WTC11 (cell line): ENCODE measurements around the gene ABCC2. TPM values are rescaled to one million over a fixed set of nuclear protein-coding genes. Genes with fewer than 3 reads are reported as not detected.

Source experiments
- ATAC-seq: fragments of 200-7000 bp; cut with Tn5 transposase; 2 replicates; pipeline ENCODE4 v1.10.0; 2021; ENCODE audit warnings: mild to moderate bottlenecking, moderate library complexity
- CTCF ChIA-PET: fragments of 300-600 bp; sonication (Branson Sonifier 250); formaldehyde crosslinking; loops from one replicate; lab custom pipeline; 2021; ENCODE audit warnings: antibody characterized with exemption; lab: Charles Lee
- POLR2A ChIA-PET: fragments of 350-600 bp; sonication (Branson Sonifier 250); formaldehyde crosslinking; loops from one replicate; lab custom pipeline; 2021; ENCODE audit warnings: antibody characterized with exemption; lab: Charles Lee
- DNase-seq: peaks from one replicate; pipeline ENCODE4 v3.0.0; 2021; ENCODE audit warnings: low spot score
- H3K27ac Mint-ChIP-seq: 2 replicates; pipeline ENCODE4 v1.8.0; 2021; ENCODE audit warnings: mixed read lengths
- H3K27me3 Mint-ChIP-seq: 2 replicates; pipeline ENCODE4 v1.8.0; 2021; ENCODE audit warnings: low read depth, mild to moderate bottlenecking, moderate library complexity, mixed read lengths
- H3K36me3 Mint-ChIP-seq: 2 replicates; pipeline ENCODE4 v1.8.0; 2021; ENCODE audit warnings: mixed read lengths
- H3K4me1 Mint-ChIP-seq: 2 replicates; pipeline ENCODE4 v1.8.0; 2022; ENCODE audit warnings: mixed read lengths
- H3K4me3 Mint-ChIP-seq: 2 replicates; pipeline ENCODE4 v1.8.0; 2021; ENCODE audit warnings: mild to moderate bottlenecking, moderate library complexity, mixed read lengths
- H3K9me3 Mint-ChIP-seq: 2 replicates; pipeline ENCODE4 v1.8.0; 2021; ENCODE audit warnings: mixed read lengths
- CREM ChIP-seq: sonication (generic); formaldehyde crosslinking; IDR thresholded peaks from 2 replicates; pipeline ENCODE4 v1.8.1; 2022; ENCODE audit warnings: mild to moderate bottlenecking, missing genetic modification reagents, moderate library complexity
- ETV6 ChIP-seq: sonication (generic); formaldehyde crosslinking; IDR thresholded peaks from 2 replicates; pipeline ENCODE4 v1.8.1; 2022; ENCODE audit warnings: mild to moderate bottlenecking, missing genetic modification reagents
- MXD4 ChIP-seq: fragments of 250-450 bp; sonication (Bioruptor Pico); IDR thresholded peaks from 2 replicates; pipeline ENCODE4 v1.8.0; 2021; ENCODE audit warnings: mild to moderate bottlenecking, moderate library complexity, borderline replicate concordance
- TEAD1 ChIP-seq: sonication (generic); formaldehyde crosslinking; IDR thresholded peaks from 2 replicates; pipeline ENCODE4 v1.8.0; 2022; ENCODE audit warnings: mild to moderate bottlenecking, missing genetic modification reagents
- total RNA-seq: library from RNA; stranded (reverse); gene quantifications from 3 replicates; pipeline ENCODE4 v1.2.3, GENCODE V29; 2021
- TF ChIP-seq, protein P1 (sequence below): sonication (generic); formaldehyde crosslinking; IDR thresholded peaks from 2 replicates; pipeline ENCODE4 v1.8.1; 2022; ENCODE audit warnings: low read depth, mild to moderate bottlenecking, moderate library complexity, missing genetic modification reagents, borderline replicate concordance
- TF ChIP-seq, protein P2 (sequence below): sonication (generic); formaldehyde crosslinking; IDR thresholded peaks from 2 replicates; pipeline ENCODE4 v1.8.0; 2023; ENCODE audit warnings: mild to moderate bottlenecking, missing genetic modification reagents
- TF ChIP-seq, protein P3 (sequence below): sonication (generic); formaldehyde crosslinking; IDR thresholded peaks from 2 replicates; pipeline ENCODE4 v1.8.1; 2022; ENCODE audit warnings: low read depth, missing genetic modification reagents, borderline replicate concordance
- TF ChIP-seq, protein P4 (sequence below): sonication (generic); formaldehyde crosslinking; IDR thresholded peaks from 2 replicates; pipeline ENCODE4 v1.8.0; 2022; ENCODE audit warnings: missing genetic modification reagents
- TF ChIP-seq, protein P5 (sequence below): sonication (generic); formaldehyde crosslinking; IDR thresholded peaks from 2 replicates; pipeline ENCODE4 v1.8.1; 2023; ENCODE audit warnings: mild to moderate bottlenecking, moderate library complexity, missing genetic modification reagents
- TF ChIP-seq, protein P6 (sequence below): sonication (generic); formaldehyde crosslinking; IDR thresholded peaks from 2 replicates; pipeline ENCODE4 v1.8.0; 2022; ENCODE audit warnings: mild to moderate bottlenecking, missing genetic modification reagents
- TF ChIP-seq, protein P7 (sequence below): fragments of 250-450 bp; sonication (Bioruptor Pico); conservative IDR thresholded peaks from 2 replicates; pipeline ENCODE4 v1.9.0; 2021; ENCODE audit warnings: mild to moderate bottlenecking

ABCC2 gene
- total RNA-seq, 1 experiment from 2014 or later: 0.87 TPM

DNA sequence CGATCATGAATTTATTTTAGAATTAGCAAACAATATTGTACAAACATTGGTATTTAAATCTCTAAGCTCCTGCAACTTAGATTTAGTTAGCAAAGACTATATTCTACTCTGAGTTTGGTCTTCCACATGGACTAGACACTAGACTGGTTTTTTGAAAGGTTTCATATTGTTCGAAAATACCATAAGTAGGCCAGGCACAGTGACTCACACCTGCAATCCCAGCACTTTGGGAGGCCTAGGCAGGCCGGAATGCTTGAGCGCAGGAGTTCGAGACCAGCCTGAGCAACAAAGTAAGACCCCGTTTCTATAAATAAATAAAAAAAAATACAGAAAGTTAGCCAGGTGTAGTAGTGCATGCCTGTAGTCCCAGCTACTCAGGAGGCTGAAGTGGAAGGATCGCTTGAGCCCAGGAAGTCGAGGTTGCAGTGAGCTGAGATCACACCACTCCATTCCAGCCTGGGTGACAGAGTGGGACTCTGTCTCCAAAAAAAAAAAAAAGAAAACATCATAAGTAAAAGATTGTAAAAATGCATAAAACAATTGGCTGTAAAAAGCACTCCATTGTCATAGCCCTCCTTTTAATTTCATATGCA, 73.1 kb downstream of the ABCC2 start:
- no peaks in the 10 kb centered on the region for H3K36me3 Mint-ChIP-seq
- H3K9me3 Mint-ChIP-seq: no peaks in the 10 kb centered on the region
- no peak for DNase-seq
- TF ChIP-seq, protein P1, sequence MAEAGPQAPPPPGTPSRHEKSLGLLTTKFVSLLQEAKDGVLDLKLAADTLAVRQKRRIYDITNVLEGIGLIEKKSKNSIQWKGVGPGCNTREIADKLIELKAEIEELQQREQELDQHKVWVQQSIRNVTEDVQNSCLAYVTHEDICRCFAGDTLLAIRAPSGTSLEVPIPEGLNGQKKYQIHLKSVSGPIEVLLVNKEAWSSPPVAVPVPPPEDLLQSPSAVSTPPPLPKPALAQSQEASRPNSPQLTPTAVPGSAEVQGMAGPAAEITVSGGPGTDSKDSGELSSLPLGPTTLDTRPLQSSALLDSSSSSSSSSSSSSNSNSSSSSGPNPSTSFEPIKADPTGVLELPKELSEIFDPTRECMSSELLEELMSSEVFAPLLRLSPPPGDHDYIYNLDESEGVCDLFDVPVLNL: no peak
- no peak for TF ChIP-seq MXD4
- TF ChIP-seq, protein P2, sequence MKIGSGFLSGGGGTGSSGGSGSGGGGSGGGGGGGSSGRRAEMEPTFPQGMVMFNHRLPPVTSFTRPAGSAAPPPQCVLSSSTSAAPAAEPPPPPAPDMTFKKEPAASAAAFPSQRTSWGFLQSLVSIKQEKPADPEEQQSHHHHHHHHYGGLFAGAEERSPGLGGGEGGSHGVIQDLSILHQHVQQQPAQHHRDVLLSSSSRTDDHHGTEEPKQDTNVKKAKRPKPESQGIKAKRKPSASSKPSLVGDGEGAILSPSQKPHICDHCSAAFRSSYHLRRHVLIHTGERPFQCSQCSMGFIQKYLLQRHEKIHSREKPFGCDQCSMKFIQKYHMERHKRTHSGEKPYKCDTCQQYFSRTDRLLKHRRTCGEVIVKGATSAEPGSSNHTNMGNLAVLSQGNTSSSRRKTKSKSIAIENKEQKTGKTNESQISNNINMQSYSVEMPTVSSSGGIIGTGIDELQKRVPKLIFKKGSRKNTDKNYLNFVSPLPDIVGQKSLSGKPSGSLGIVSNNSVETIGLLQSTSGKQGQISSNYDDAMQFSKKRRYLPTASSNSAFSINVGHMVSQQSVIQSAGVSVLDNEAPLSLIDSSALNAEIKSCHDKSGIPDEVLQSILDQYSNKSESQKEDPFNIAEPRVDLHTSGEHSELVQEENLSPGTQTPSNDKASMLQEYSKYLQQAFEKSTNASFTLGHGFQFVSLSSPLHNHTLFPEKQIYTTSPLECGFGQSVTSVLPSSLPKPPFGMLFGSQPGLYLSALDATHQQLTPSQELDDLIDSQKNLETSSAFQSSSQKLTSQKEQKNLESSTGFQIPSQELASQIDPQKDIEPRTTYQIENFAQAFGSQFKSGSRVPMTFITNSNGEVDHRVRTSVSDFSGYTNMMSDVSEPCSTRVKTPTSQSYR: no peak
- TF ChIP-seq TEAD1: no peak
- TF ChIP-seq, protein P3, sequence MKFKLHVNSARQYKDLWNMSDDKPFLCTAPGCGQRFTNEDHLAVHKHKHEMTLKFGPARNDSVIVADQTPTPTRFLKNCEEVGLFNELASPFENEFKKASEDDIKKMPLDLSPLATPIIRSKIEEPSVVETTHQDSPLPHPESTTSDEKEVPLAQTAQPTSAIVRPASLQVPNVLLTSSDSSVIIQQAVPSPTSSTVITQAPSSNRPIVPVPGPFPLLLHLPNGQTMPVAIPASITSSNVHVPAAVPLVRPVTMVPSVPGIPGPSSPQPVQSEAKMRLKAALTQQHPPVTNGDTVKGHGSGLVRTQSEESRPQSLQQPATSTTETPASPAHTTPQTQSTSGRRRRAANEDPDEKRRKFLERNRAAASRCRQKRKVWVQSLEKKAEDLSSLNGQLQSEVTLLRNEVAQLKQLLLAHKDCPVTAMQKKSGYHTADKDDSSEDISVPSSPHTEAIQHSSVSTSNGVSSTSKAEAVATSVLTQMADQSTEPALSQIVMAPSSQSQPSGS: no peak
- peaks cover 2% of the 10 kb centered on the region; the same call in 1 of the 2 replicates for H3K27me3 Mint-ChIP-seq
- POLR2A ChIA-PET: no interaction called here
- no peak overlapping the region for H3K27ac Mint-ChIP-seq
- H3K4me3 Mint-ChIP-seq: no peak overlapping the region
- CTCF ChIA-PET: interaction anchor here (0.6 to 1.9 kb wide), 3 partner anchors 9 to 190 kb away, joined by 5 to 14 read pairs (median 7); no protein-coding TSS in a partner anchor
- peaks cover 45% of the 10 kb centered on the region for H3K4me1 Mint-ChIP-seq
- no peak for ATAC-seq

DNA sequence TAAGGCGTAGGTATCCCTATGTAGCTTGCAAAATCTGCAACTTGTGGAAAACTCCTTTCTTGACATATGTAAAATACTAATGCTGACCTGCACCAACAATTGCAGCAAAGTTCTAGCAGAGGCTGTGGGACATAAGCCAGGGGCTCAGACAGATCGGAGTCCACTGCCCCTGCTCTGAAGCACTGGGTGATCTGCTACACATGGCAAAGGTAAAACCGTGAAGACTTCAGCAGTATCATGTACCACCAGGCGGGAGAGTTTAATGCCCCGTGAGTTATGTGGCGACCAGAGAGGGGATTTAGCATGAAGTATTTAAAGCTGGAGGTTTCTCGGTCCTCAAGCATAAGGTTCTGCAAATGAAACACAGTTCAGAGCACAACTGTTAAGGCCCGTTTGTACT, 76.4 kb downstream of the ABCC2 start:
- Mint-ChIP-seq H3K9me3 (no peaks in the 10 kb centered on the region), H3K4me1 (peaks cover 20% of the 10 kb centered on the region), H3K27me3 (peaks cover 2% of the 10 kb centered on the region; the same call in 1 of the 2 replicates), H3K36me3 (no peaks in the 10 kb centered on the region), H3K4me3 (no peak overlapping the region), H3K27ac (no peak overlapping the region)
- DNase-seq (no peak), ATAC-seq (no peak)
- ChIA-PET POLR2A (interaction anchor here (0.9 to 1.5 kb wide), 3 partner anchors 9 to 55 kb away, joined by 3 to 6 read pairs (median 5); no protein-coding TSS in a partner anchor), CTCF (interaction anchor here (0.9 to 2.7 kb wide), 15 partner anchors 9 to 382 kb away, joined by 3 to 28 read pairs (median 6); partner anchors contain the start of gene DNMBP)
- TF ChIP-seq, protein P4, sequence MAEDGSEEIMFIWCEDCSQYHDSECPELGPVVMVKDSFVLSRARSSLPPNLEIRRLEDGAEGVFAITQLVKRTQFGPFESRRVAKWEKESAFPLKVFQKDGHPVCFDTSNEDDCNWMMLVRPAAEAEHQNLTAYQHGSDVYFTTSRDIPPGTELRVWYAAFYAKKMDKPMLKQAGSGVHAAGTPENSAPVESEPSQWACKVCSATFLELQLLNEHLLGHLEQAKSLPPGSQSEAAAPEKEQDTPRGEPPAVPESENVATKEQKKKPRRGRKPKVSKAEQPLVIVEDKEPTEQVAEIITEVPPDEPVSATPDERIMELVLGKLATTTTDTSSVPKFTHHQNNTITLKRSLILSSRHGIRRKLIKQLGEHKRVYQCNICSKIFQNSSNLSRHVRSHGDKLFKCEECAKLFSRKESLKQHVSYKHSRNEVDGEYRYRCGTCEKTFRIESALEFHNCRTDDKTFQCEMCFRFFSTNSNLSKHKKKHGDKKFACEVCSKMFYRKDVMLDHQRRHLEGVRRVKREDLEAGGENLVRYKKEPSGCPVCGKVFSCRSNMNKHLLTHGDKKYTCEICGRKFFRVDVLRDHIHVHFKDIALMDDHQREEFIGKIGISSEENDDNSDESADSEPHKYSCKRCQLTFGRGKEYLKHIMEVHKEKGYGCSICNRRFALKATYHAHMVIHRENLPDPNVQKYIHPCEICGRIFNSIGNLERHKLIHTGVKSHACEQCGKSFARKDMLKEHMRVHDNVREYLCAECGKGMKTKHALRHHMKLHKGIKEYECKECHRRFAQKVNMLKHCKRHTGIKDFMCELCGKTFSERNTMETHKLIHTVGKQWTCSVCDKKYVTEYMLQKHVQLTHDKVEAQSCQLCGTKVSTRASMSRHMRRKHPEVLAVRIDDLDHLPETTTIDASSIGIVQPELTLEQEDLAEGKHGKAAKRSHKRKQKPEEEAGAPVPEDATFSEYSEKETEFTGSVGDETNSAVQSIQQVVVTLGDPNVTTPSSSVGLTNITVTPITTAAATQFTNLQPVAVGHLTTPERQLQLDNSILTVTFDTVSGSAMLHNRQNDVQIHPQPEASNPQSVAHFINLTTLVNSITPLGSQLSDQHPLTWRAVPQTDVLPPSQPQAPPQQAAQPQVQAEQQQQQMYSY: no peak
- TF ChIP-seq ETV6 (CRISPR knock-in tag): no peak
- TF ChIP-seq, protein P5, sequence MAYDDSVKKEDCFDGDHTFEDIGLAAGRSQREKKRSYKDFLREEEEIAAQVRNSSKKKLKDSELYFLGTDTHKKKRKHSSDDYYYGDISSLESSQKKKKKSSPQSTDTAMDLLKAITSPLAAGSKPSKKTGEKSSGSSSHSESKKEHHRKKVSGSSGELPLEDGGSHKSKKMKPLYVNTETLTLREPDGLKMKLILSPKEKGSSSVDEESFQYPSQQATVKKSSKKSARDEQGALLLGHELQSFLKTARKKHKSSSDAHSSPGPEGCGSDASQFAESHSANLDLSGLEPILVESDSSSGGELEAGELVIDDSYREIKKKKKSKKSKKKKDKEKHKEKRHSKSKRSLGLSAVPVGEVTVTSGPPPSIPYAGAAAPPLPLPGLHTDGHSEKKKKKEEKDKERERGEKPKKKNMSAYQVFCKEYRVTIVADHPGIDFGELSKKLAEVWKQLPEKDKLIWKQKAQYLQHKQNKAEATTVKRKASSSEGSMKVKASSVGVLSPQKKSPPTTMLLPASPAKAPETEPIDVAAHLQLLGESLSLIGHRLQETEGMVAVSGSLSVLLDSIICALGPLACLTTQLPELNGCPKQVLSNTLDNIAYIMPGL: no peak
- TF ChIP-seq, protein P6, sequence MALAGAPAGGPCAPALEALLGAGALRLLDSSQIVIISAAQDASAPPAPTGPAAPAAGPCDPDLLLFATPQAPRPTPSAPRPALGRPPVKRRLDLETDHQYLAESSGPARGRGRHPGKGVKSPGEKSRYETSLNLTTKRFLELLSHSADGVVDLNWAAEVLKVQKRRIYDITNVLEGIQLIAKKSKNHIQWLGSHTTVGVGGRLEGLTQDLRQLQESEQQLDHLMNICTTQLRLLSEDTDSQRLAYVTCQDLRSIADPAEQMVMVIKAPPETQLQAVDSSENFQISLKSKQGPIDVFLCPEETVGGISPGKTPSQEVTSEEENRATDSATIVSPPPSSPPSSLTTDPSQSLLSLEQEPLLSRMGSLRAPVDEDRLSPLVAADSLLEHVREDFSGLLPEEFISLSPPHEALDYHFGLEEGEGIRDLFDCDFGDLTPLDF (CRISPR knock-in tag): no peak
- no peak for TF ChIP-seq CREM (CRISPR knock-in tag)
- TF ChIP-seq, protein P7, sequence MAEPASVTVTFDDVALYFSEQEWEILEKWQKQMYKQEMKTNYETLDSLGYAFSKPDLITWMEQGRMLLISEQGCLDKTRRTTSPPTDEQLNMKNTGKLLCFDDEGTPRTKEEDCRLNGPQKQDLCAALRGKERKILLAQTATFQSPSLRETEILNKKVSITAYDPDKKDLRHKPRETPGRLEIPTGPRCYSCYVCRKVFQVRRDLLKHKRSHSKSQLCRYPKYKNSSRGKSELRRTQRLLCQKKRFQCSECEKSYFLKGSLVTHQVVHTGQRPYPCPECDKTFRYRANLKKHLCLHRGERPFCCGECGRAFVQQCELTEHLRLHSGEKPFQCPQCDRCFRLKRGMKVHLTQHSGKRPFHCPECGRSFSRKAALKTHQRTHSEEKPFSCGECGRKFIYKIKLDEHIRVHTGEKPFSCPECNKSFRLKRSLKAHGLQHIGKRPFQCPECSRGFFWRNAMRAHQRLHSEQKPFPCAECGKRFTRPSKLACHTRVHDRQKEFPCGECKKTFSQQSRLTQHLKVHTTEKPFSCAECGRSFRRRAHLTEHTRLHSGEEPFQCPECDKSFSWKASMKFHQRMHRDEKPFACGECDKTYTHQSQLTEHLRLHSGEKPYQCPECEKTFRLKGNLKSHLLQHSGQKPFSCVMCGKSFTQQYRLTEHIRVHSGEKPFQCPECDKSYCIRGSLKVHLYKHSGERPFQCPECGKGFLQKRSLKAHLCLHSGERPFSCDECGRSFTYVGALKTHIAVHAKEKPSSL (CRISPR knock-in tag): no peak
